Measurements from ENCODE around the gene PPARG.

DNA sequence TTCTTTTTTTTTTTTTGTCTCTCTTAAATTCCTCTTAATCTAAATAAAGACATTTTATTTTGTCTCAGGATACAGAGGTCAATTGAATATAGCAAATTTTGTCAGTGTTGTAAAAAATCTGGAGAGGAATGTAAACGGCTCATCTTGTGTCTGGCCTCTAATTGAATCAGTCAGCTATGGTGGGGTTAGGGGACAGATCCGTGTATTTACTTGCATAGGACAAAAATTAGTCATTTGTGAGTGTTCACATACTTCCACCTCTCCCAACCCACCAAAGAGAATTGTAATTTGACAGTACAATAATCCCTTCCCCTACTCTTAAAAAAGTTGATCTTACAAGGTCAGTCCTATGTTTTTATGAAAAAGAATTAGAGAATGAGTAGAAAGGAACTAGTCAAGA, 18.3 kb downstream of the PPARG start:
- no peak for TF ChIP-seq CTCF (IDR thresholded peaks at IDR 0.05; ENCODE audit: low read length)
- TF ChIP-seq EZH2 (IDR thresholded peaks at IDR 0.05; ENCODE audit: borderline replicate concordance, low read length) = no peak
